Fibroblast of lung (primary cell): ENCODE results near the gene TTLL11.

Experiments used
- CTCF ChIP-seq, 2 donors: IDR thresholded peaks in 1 of 2; conservative IDR thresholded peaks in 1 of 2; 1 replicate in 1 of 2; 2 replicates in 1 of 2; pipeline ENCODE4 v1.5.1; 2011 to 2012; ENCODE audit warnings: low read length in 2 of 2, control low read depth in 1 of 2, inconsistent platforms in 1 of 2, low read depth in 1 of 2, mild to moderate bottlenecking in 1 of 2
- EZH2 ChIP-seq: IDR thresholded peaks from 2 replicates; pipeline ENCODE4 v1.5.1; 2012; ENCODE audit warnings: low read length, control low read depth, mild to moderate bottlenecking; ENCODE audit errors: missing control alignments

GRCh38 chr9:121906074-121906870 is 186.8 kb downstream of the TTLL11 start:
- no peak for TF ChIP-seq CTCF (conservative IDR thresholded peaks at IDR 0.05 in 1 of 2, IDR thresholded peaks at IDR 0.05 in 1 of 2; ENCODE audit: low read depth in 1 of 2, low read length in 2 of 2)
- TF ChIP-seq EZH2 = no peak
